HEK293 (cell line): ENCODE data around the gene MDGA2.

Experiments used
- CTCF ChIA-PET: fragments of 350-600 bp; formaldehyde crosslinking; extraction: SDS; loops from one replicate; lab custom pipeline; 2021; ENCODE audit warnings: antibody characterized with exemption; lab: Yijun Ruan, JAX
- POLR2A ChIA-PET: fragments of 300-600 bp; formaldehyde crosslinking; extraction: SDS; loops from one replicate; lab custom pipeline; 2020; ENCODE audit warnings: antibody characterized with exemption, inconsistent platforms; lab: Yijun Ruan, JAX
- H3K27ac ChIP-seq: fragments of 200-500 bp; sonication (Bioruptor generic); 2 replicates; pipeline ENCODE4 v1.5.1; 2014; ENCODE audit warnings: low read depth, low read length, control low read depth, inconsistent platforms; ENCODE audit errors: extremely low read depth
- H3K36me3 ChIP-seq, 2 experiments: fragments of 200-500 bp in 1 of 2; sonication (Bioruptor generic) in 1 of 2; 1 replicate in 1 of 2; 2 replicates in 1 of 2; pipeline ENCODE4 v1.5.1; 2014 to 2017; ENCODE audit warnings: inconsistent platforms in 2 of 2, low read length in 2 of 2; ENCODE audit not compliant: control insufficient read depth in 2 of 2, insufficient read depth in 1 of 2
- H3K4me1 ChIP-seq: fragments of 200-500 bp; sonication (Bioruptor generic); 2 replicates; pipeline ENCODE4 v1.5.1; 2014; ENCODE audit warnings: mild to moderate bottlenecking, low read length, inconsistent platforms; ENCODE audit not compliant: control insufficient read depth, insufficient read depth
- H3K4me3 ChIP-seq: 2 replicates; pipeline ENCODE4 v1.5.1; 2011; ENCODE audit warnings: low read depth, mild to moderate bottlenecking, control low read depth, low read length, moderate library complexity
- H3K9me3 ChIP-seq: fragments of 200-500 bp; sonication (Bioruptor generic); 2 replicates; pipeline ENCODE4 v1.5.1; 2014; ENCODE audit warnings: low read depth, low read length, inconsistent platforms; ENCODE audit not compliant: control insufficient read depth, insufficient read depth
- AEBP2 ChIP-seq: fragments of 450-650 bp; formaldehyde crosslinking; IDR thresholded peaks from 2 replicates; pipeline ENCODE4 v1.5.1; 2016; ENCODE audit warnings: missing biosample characterization, missing genetic modification characterization, borderline replicate concordance
- KLF17 ChIP-seq: fragments of 450-650 bp; formaldehyde crosslinking; IDR thresholded peaks from 2 replicates; pipeline ENCODE4 v1.5.1; 2016; ENCODE audit warnings: missing biosample characterization, missing genetic modification characterization
- KLF8 ChIP-seq: fragments of 450-650 bp; formaldehyde crosslinking; IDR thresholded peaks from 2 replicates; pipeline ENCODE4 v1.5.1; 2016; ENCODE audit warnings: missing biosample characterization, missing genetic modification characterization
- KLF9 ChIP-seq: fragments of 450-650 bp; formaldehyde crosslinking; IDR thresholded peaks from 2 replicates; pipeline ENCODE4 v1.5.1; 2016; ENCODE audit warnings: missing biosample characterization, missing genetic modification characterization, low read depth
- SP7 ChIP-seq: fragments of 450-650 bp; formaldehyde crosslinking; IDR thresholded peaks from 2 replicates; pipeline ENCODE4 v1.5.1; 2016; ENCODE audit warnings: missing biosample characterization, missing genetic modification characterization
- TCF7L2 ChIP-seq: IDR thresholded peaks from 2 replicates; pipeline ENCODE4 v1.6.1; 2011; ENCODE audit warnings: low read depth, mild to moderate bottlenecking, inconsistent platforms, low read length, moderate library complexity, borderline replicate concordance
- ZFHX2 ChIP-seq: fragments of 450-650 bp; formaldehyde crosslinking; conservative IDR thresholded peaks from 2 replicates; pipeline ENCODE4 v1.5.1; 2016; ENCODE audit warnings: missing biosample characterization, missing genetic modification characterization
- ZNF169 ChIP-seq: fragments of 450-650 bp; formaldehyde crosslinking; IDR thresholded peaks from 2 replicates; pipeline ENCODE4 v1.5.1; 2016; ENCODE audit warnings: missing biosample characterization, missing genetic modification characterization
- ZNF2 ChIP-seq: fragments of 450-650 bp; formaldehyde crosslinking; IDR thresholded peaks from 2 replicates; pipeline ENCODE4 v1.5.1; 2016; ENCODE audit warnings: missing biosample characterization, missing genetic modification characterization
- ZNF26 ChIP-seq: fragments of 450-650 bp; formaldehyde crosslinking; IDR thresholded peaks from 2 replicates; pipeline ENCODE4 v1.5.1; 2016; ENCODE audit warnings: missing biosample characterization, missing genetic modification characterization
- ZNF335 ChIP-seq: fragments of 450-650 bp; formaldehyde crosslinking; conservative IDR thresholded peaks from 2 replicates; pipeline ENCODE4 v1.5.1; 2016; ENCODE audit warnings: missing biosample characterization, missing genetic modification characterization
- ZNF37A ChIP-seq: fragments of 450-650 bp; IDR thresholded peaks from 2 replicates; pipeline ENCODE4 v1.5.1; 2018; ENCODE audit warnings: missing biosample characterization, missing genetic modification characterization
- ZNF624 ChIP-seq: fragments of 450-650 bp; formaldehyde crosslinking; IDR thresholded peaks from 2 replicates; pipeline ENCODE4 v1.5.1; 2017; ENCODE audit warnings: missing biosample characterization, missing genetic modification characterization
- ZNF660 ChIP-seq: fragments of 450-650 bp; IDR thresholded peaks from 2 replicates; pipeline ENCODE4 v1.5.1; 2018; ENCODE audit warnings: missing biosample characterization, mild to moderate bottlenecking, missing genetic modification characterization
- ZNF785 ChIP-seq: fragments of 450-650 bp; formaldehyde crosslinking; IDR thresholded peaks from 2 replicates; pipeline ENCODE4 v1.5.1; 2016; ENCODE audit warnings: missing biosample characterization, missing genetic modification characterization

Gene MDGA2

DNA sequence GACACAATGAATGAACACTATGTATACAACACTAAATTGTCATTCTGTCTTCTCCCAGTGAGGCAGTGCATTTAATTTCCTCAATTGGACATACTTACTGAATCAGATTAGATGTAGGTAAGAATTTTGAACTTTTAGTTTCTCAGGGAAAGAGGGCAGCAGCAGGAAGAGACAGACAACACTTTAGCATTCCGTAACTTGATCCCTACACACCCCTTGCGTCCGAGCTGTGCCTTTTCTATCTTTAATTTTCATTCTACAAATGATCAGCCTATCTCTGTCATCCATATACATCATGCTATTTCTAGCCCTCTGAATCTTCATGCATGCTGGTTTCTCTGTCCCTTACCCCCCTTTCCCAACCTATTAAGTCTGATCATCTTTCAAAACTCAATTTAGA is 665.8 kb downstream of the MDGA2 start (continued):
- TF ChIP-seq KLF8 (tag by site-specific recombination) (no peak), KLF17 (tag by site-specific recombination) (no peak), ZNF2 (tag by site-specific recombination) (no peak), TCF7L2 (no peak), ZNF785 (tag by site-specific recombination) (no peak), AEBP2 (no peak), ZNF26 (tag by site-specific recombination) (no peak)
- TF ChIP-seq, all 188 proteins: peak for 0

DNA sequence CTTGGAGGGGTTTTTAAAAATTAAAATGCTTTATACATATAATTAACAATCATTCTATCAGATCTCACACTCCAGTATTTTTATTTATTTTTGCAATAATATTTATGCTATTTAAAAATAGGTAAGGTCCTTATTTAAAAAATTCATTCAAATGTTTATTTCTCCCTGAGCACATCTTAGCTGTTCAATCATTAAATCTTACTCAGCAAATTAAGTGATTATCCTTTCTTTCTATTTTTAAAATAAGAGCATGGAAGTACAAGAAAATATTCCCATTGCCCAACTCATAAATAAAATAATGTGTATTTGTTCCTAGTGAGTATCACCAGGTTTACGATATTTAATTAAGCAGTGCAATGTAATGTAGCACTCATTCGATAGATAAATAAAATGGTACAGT is 666.7 kb downstream of the MDGA2 start:
- Histone ChIP-seq H3K4me1 (no peaks in the 10 kb centered on the region), H3K36me3 (no peaks in the 10 kb centered on the region), H3K27ac (no peak overlapping the region), H3K9me3 (no peaks in the 10 kb centered on the region), H3K4me3 (no peak overlapping the region)
- CTCF ChIA-PET: no interaction called here
- POLR2A ChIA-PET: no interaction called here
- TF ChIP-seq ZFHX2 (tag by site-specific recombination) (no peak), ZNF169 (tag by site-specific recombination) (no peak), SP7 (no peak), ZNF624 (tag by site-specific recombination) (no peak), ZNF335 (tag by site-specific recombination) (no peak)

- H3K36me3 ChIP-seq: no peaks in the 10 kb centered on the region
- H3K27ac ChIP-seq: no peak overlapping the region
- no peak overlapping the region for H3K4me3 ChIP-seq
- ChIA-PET POLR2A (no interaction called here), CTCF (no interaction called here)
- H3K4me1 ChIP-seq: no peaks in the 10 kb centered on the region
- H3K9me3 ChIP-seq: no peaks in the 10 kb centered on the region
- no peak for TF ChIP-seq ZNF660 (tag by site-specific recombination)
Observed at GRCh38 chr14:46999661-47000060, 675.7 kb downstream of the MDGA2 start.

GRCh38 chr14:46989566-46989965 is 685.8 kb downstream of the MDGA2 start:
- ChIA-PET CTCF (interaction anchor here (0.5 kb wide), 1 partner anchor 13 kb away, joined by 3 read pairs; no protein-coding TSS in a partner anchor), POLR2A (no interaction called here)
- Histone ChIP-seq H3K27ac (no peak overlapping the region), H3K36me3 (no peaks in the 10 kb centered on the region), H3K4me3 (no peak overlapping the region), H3K4me1 (no peaks in the 10 kb centered on the region), H3K9me3 (no peaks in the 10 kb centered on the region)
- no peak for TF ChIP-seq KLF9
- TF ChIP-seq ZNF169 (tag by site-specific recombination): no peak
- TF ChIP-seq ZNF37A: no peak
